ENCODE measurements around the gene SIX3.

DNA sequence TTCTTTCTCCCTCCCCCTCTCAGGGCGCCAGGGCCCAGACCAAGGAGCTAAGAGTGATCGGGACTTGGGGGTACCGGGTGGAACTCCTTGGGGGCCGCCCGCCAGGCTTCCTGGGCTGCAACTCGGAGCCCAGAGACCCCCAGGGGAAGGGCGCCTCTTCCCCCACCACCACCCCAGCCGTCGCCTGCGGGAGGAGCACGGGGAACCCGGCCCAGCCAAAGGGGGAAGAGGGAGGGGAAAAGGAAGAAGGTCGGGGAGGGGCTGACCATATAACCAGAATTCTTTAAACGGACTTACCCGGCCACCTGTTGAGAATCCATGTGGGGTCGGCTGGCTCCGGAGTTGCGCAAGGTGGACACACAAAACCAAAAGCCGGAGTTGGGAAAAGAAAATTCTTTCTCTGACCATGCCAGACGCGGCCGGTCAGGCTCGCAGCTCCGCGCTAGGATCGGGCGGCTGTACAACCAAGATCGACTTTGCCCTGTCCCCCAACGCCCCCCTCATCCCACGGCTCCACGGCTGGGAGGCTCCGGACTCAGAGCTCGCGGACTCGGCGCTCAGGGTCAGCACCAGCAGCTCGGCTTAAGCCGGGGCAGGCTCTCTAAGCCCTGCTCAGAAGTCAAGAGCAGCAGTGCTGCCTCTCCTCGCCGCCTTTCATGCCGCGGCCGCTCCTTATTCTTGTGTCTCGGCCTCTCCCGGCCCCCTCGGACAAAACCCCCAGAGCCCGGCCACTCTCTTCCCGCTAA is 6.3 kb upstream of the SIX3 start:
- TF ChIP-seq GATA2 (IDR thresholded peaks at IDR 0.05; ENCODE audit: low read depth, low read length) (no peak), GATA3 (IDR thresholded peaks at IDR 0.05; ENCODE audit: low read depth, low read length) (no peak)
